ENCODE measurements around the gene TNRC18.
"Not testable (repeated sequence)": the region's sequence is repeated elsewhere in the genome, so short reads cannot be mapped to it uniquely, and the experiment has no call there.

DNA sequence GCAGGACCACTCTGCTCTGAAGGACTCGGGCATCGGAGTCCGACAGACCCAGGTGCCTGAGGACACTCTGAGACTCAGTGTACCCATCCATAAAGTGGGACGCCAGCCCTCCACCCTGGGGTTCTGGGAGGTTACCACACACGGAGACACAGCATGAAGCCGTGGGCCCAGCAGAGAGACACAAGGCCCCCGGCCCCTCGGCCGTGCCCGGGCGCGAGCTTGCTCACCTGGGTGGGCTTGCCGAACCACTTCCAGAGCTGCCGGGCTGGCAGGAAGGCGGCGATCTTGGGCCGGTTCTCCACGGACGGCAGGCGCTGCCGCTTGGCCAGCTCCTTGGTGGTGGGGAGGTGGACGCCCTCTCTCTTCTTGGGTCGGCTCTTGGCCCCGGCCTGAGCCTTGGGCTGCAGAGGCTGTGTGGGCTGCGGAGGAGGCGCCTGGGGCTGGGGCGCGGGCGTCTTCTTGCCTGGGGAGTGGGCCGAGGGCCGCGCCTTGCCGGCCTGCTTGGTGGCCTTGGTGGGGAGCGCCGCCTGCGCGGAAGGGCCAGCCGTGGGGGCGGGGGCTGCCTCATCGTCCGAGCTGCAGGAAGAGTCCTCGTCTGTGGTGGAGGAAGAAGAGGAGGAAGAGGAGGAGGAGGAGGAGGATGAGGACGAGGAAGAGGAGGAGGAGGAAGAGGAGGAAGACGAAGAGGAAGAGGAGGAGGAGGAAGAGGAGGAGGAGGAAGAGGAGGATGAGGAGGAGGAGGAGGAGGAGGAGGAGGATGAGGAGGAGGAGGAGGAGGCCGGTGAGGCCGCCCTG, 111.2 kb downstream of the TNRC18 start:
- not testable (repeated sequence) for TF ChIP-seq GLIS3 (CRISPR knock-in tag; IDR thresholded peaks at IDR 0.05); RARB (CRISPR knock-in tag; IDR thresholded peaks at IDR 0.05); TOX (CRISPR knock-in tag; IDR thresholded peaks at IDR 0.05; ENCODE audit: borderline replicate concordance); CSRNP3 (CRISPR knock-in tag; IDR thresholded peaks at IDR 0.05); ZNF8 (CRISPR knock-in tag; IDR thresholded peaks at IDR 0.05); ARNTL (CRISPR knock-in tag; IDR thresholded peaks at IDR 0.05; ENCODE audit: borderline replicate concordance, low read depth); CSDC2 (CRISPR knock-in tag; IDR thresholded peaks at IDR 0.05); ZFP3 (CRISPR knock-in tag; IDR thresholded peaks at IDR 0.05)
